Activated T-helper 1 cell treated with Interleukin-2 at 50 U/mL for 16 hours (primary cell): ENCODE measurements around the gene PER2.
A peak's percentile ranks its signal among the peaks of the same experiment; 100 is the strongest.

Experiments
- DNase-seq: peaks from one replicate; pipeline ENCODE4 v3.0.0-alpha.2; 2020; ENCODE audit warnings: low read depth

PER2 gene

DNA sequence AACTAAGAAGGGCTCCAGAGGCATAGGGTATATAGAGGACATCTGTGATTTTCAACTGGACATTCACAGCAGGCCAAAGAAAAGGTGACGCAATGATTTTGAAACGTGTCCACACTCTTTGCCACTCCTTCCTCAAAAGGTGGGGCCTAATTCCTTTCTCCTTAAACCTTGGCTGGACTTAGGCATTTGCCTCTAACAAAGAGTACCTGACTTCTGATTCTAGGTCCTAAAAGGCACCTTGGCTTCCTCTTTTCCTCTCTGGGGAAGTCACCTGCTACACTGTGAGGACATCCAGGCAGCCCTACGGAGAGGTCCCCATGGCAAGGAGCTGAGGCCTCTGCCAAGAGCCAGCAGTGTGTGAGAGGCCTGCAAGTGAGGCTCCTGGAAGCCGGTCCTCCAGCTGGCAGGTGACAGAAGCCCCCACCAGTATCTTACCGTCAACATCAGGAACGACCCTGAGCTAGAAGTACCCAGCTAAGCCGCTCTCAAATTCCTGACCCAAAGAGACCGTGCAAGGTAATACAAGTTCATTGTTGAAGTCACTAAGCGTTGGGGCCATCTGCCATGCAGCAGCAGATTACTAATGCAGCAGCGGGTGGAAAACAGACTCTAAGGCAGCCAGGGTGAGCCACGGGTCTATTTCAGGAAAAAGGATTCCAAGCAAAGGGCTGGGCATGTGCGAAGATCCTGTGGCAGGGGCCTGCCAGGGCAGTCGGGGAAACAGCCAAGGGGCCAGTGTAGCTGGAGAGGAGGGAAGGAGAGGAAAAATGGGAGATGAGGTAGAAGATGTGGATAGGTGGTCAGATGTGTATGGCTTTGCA lies 41.2 kb downstream of the PER2 start:
- no peak for DNase-seq

DNA sequence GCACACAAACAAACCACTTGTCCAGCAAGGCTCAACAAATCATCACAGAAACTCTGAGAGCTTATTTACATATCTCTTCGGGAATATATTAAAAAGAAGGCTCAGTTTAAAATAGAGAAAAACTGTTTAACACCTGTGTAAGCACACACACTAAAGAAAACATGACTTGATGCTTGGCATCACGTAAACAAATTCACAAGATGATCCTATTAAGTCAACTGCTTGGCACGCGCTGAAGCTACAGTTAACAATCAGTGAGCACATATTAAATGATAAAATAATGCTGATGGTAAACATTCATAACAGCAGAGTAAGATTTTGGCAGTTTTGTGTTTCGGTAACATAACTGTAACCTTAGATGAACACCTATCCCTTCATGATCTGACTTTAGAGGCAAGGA lies 44.3 kb downstream of the PER2 start:
- no peak for DNase-seq

DNA sequence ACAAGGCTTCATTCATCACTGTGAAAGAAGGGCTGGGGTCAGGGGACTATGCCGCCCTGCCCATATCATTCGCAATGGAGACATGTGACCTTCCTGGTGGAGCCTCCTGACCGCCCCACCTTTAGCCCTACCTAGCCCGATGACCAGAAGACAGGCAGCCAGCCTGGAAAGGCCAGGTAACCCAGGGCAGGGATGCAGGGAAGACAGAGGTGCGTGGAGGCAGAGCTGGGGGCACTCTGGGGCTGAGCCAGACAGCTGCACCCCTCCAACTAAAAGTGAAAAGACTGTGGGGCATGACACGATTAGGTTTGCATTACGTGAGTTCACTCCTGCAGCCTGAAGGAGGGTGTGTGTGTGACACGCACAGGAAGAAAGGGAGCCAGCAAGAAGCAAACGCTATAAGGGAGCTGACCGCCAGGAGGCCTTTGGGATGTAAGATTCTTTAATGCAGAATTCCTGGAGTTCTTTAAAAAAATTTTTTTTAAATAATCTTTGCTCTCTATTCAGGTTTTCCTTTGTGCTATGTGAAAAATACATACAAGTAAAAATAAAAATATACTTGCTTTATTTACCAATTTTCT lies 44.8 kb downstream of the PER2 start:
- no peak for DNase-seq

DNA sequence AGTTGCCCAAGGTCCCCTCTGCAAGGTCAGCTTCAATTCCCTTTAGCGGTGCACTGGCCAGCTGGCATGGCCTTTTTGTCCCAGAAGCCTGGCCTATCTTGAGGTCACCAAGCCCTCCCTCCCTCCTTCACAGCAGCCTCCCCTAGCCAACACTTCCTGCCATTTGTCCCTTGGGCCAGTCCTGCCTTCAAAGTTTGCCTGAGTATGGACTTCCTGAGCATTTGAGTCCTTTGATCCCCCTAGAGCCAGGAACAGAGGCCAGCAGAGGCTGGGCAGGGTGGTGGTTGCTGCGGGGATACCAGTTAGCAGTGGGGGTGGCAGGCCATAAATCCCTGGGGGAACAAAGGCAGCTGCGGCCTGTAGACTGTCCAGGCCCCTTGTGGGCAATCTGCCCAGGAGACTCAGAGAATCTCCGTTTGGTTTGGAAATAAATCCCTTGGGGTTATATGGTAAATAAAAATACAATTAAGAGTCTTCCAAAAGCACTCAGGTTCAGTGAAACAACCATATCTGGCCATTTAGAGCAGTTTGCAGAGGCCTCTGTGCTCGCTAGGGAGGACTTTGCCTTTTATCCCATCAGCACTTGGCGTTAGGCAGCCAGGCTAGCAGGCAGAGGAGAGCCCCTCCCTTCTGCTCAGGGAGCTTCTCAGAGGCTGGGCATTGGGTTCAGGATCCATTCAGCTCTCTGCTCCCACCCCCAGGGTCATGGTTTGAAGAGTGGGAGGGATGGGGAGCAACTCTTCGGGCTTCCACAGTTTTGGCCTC lies 45.5 kb downstream of the PER2 start:
- DNase-seq, result no peak

DNA sequence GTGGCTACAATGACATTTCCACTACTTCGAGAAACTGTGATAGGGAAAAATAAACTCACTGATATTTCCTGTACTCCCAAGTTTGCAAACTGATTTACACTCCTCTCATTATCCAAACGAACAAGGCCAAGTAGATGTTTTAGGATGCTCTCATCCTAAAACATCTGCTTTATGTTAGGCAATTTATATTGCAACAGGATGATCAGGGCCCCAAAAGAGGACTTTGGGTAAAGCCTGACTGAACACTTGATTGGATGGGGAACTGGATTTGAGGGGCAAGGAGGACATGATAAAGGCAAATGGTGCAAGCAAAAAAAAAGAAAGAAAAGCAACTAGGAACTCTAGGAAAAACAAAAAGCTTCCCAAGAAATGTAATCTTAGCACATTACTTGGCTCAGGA lies 46.4 kb downstream of the PER2 start:
- DNase-seq, result no peak

DNA sequence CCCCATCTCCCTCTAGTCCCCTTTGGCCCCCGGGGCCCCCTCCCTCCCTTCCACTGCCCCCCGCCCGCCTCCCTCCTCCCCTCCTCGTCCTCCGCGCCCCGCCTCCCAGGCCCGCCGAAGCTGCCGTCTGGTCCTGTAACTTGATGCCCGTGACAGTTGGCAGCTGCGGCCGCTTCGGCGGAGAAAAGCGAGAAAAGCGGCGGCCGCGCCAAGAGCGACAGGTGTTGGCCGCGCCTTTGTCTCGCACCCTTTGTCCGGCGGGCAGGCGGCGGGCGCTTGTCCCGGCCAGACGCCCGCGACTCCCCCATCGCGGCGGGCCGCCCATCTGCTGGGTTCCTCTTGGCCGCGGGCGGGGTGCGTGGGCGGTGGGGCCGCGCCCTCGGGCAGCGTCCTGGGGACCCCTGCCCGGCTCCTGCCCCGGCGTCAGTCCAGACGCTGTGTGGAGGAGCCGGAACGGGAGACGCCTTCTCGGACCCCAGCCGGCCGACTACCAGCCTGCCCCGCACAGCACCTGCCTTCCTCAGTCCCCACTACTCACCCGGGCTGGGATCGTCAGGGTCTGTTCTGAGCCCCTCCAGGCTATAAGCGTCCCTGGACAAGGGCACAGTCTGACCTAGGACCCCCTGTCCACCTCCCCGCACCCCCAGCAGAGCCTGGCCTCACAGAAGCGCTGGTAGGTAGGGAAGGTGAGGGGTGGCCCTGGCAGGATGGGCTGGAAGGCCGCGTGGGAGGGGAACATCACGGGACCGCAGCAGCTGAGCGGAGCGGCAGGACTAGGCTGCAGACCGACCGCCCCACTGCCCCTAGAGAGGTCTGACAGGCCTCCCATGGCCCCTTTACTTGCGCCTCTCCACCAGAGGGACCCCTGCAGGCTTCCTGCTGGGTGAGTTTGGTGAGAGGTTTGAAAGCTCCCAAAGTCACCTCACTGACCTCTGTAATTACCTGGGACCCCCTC lies 47.4 kb downstream of the PER2 start:
- no peak for DNase-seq

DNA sequence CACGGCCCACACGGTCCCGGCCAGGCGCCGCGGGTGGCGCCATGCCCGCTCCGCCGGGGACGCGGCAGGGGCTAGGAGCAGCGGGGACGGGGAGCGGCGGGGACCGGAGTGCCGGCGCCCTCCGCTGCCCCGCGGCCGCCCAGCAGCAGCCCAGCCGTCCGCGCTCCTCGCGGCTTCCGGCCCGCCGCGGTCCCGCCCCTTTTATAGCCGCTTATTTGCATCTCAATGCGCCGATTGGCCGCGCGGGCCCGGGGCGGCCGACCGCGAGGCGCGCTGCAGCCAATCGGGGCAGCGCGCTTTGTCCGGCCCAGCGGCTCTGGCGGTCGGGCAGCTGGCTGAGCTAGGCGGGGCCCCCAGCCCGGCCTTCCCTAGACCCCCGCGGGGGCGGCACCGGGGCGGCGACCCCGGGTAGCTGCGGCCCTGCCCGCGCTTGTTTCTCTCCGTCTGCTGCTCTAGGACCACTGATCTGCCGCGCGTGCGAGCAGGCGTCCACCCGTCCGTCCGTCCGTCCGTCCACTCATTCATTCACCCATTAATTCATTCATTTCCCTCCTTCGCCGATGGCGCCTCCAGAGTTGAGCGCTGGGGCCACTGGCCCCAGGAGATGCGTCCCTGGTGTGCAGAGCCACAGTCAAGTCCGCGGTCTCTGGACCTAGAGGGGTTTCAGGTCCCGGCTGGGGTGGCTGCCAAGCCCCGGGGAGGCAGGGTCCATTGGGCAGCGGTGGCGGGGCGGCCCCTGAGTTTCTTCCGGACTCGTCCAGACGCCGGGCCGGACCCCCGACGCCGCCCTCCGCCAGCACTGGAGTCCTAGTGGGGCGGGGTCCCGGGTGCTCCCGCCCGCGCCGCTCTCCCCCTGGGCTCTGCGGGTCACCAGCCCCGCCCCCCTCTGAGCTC lies 48.3 kb downstream of the PER2 start, which contains the start of gene HES6:
Gene HES6 (minus strand): TSS at position 176 of the 894 bp plus-strand sequence. CDS start 133 bp downstream, at position 43.
- DNase-seq, result peak; percentile 63

DNA sequence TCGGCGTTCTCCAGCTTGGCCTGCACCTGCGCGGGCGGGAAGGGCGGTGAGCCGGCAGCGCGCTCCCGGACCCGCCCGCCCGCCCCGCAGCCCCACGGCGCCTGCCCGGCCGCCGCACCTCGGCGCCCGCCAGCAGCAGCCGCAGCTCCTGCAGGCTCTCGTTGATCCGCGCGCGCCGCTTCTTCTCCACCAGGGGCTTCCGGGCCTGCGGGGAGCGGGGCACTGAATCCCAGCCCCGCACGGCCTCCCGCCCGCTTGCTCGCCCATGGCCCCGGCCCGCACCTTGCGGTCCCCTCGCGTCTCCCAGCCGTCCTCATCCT lies 48.9 kb downstream of the PER2 start:
- DNase-seq, result no peak

DNA sequence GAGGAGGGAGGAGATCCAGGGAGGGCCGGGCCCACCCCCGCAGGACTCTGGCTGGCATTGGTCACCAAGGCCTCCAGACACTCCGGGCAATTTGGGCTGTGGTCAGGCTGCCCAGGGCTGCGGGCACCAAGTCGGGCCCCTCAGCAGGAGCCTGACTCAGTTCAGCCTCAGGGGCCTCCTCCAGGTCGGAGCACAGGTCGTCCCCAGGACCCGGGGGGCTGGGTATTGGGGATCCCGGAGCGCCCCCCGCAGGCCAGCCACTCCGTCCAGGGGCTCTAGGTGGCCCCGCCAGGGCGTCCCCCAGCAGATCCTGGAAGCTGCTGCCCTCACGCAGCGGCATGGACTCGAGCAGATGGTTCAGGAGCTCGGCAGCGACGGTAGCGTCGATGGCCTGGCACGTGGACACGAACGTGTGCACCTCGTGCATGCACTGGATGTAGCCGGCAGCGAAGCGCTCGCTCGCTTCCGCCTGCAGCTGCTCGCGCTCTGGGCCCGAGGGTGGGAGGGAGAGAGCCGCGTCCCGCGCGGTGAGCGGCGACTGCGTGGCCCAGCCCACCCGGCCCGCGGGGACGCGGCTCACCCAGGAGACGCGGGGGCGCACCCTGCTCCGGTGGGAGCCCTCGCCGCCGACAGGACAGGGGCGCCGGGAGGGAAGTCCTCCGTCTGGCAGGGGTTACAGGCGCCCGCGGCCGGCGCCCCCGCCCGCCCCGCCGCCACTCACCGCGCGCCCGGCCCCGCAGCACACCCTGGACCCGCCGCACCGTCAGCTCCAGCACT lies 49.5 kb downstream of the PER2 start:
- peak; percentile 29 for DNase-seq

DNA sequence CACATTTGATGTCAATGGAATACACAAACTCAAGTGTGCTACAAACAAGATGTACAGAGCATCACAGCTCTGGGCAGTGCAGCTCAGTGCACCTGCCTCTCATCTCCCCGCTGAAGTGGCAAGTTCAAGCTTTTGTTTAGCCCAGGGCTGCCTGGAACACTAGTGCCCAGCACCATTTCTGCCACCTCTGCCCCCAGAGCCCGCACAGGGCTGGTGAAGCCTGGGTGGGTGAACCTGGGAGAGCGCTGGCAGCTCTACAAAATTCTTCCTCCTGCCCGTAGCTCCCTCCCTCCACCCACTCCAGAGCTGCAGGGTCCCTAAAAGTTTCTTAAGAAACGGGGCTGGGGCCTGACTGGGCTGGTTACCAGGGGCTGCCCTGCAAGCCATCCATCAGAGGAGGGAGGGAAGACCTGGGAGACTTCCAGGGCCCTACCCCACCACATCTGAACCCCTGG lies 50.1 kb downstream of the PER2 start:
- no peak for DNase-seq

DNA sequence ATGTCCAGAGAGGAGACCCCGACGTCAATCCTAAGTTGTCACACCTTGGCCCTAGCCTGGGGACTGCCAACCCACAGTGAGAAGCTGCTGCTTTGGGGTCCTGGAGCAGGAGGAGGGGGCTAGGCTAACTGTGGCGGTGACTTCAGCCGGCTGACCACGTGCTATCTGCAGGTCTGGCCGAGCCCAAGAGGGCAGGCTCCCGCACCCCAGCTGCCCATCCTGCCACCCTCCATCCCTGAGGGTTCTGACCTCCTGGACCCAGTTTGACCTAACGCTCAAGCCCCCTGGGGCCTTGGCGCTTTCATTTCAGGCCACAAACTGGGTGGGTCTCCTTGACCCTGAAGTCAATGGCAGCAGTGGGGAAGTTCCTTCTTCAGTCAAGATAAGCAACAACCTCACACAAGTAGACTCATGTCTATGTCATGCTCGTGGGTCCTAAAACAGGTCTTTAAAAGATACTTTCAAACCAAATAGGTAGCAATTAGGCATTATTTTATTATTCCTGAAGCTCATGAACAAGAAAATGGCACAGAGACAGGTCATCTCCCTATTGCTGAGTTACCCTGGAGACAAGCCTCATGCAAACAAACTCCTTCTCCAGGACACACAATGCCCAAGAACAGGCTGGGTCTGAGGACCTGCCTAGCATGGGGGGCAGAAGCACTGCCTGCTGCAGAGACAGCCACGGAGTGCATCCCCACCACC lies 50.8 kb downstream of the PER2 start:
- DNase-seq, result no peak

DNA sequence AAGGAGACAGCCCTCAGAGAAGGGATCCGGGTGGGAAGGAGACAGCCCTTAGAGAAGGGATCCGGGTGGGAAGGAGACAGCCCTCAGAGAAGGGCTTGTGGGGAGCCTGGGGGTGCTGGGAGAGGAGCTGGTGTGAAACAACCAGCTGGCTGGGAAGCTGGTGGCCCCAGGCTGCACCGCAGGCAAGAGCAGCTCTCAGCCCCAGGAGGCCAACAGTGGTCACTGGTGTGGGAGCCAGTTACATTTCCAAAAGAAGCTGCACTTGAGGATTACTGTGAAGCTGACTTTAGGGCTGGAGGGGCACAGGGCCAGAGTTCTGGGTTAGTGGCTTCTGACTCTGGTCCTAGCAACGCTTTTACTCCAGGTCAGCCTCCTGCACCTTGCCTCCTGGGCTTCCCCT lies 51.8 kb downstream of the PER2 start:
- DNase-seq, result no peak

DNA sequence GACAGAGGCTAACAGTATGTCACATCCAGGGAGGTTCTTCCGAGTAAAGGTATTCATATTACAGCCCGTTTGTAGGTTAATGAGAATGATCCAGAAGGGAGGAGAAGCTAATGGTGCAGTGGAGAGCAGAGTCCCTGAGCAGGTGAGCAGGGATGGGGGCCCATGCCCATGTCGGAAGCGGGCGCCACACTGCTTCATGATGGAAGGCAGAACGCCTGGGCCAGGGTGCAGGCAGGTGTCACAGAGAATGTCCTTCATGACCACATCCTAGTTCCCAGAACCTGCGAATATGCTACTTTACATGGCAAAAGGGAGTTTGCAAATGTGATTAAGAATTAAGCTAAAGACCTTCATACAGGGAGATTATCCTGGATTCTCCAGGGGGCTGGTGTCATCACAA lies 52.6 kb downstream of the PER2 start:
- no peak for DNase-seq

DNA sequence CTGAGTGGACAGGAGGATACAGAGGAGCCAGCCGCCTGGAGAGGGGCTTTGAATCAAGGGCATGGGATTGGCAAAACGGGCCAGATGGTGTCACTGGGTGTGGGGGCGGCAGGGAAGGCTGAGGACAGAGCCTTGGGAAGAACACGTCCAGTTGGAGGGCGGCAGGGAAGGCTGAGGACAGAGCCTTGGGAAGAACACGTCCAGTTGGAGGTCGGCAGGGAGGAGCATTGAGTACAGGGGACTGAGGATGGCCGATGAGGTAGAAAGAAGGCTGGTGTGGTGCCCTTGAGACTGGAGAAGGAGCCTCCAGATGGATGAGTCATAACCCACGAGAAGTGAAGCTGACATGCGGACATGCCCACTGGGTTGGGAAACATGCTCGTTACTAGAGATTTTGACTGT lies 53.1 kb downstream of the PER2 start:
- no peak for DNase-seq

DNA sequence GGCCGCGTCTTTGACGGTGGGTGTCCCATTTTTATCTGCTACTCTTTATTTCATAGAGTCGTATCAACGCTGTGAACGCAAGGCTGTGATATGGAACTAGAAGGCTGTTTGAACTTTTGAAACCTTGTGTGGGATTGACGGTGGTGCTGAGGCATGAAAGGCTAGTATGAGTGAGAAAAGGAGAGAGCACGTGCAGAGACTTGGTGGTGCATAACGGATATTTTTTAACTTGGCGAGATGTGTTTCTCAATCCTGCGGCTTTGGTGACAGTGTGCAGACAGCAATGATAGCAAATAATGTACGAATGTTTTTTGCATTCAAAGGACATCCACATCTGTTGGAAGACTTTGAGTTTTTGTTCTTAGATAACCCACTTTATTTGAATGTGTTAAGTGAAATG lies 54.8 kb downstream of the PER2 start:
- DNase-seq, result no peak

DNA sequence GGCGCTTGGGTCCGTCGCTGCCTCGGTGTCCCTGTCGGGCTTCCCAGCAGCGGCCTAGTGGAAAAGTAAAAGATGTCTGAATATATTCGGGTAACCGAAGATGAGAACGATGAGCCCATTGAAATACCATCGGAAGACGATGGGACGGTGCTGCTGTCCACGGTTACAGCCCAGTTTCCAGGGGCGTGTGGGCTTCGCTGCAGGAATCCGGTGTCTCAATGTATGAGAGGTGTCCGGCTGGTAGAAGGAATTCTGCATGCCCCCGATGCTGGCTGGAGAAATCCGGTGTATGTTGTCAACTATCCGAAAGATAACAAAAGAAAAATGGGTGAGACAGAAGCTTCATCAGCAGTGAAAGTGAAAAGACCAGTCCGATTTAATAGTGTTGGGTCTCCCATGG lies 56.6 kb downstream of the PER2 start:
- DNase-seq, result no peak

DNA sequence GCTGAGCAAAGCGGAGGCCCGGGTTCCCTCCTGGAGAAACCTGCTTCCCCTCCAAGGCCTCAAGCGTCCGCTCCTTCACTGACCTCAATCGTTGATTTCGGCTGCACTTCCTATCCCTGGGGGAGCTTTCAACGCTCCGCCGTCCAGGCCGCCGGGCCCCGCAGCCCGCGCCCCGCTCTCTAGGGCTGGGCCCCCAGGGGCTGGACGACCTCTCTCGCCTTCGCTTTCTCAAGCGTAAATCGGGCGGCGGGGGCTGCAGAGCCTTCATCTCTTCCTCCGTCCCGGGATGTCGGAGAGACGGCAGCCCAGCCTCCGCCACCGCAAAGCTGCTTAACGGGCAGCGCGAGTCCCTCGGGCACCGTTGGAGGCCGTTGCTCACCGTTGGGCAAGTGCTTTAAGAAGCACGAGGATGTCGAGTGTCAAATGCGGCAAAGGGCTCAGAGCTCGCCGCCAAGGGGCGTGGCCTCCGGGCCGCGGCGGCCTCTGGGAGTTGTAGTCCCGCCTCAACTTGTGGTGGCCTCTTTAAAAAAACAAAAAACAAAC lies 57.1 kb downstream of the PER2 start:
- DNase-seq, result peak; percentile 66

DNA sequence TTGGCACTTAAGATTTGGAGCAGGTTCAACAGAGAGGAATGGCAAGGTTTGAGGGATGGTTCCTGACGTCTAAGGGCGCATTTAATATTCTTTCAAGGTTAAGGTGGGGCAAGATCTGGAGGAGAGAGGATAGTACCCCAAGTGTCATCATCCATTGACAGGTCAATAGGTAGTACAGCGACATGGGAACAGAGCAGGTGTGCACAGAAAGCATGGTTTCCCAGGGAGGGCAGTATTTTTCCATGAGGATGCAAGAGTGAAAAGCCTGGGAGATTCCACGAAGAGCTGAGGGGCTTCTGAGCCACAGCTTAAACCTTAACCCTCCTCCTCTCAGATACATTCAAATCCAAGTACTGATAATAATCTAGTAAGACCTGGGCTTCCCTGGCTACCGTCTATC lies 57.7 kb downstream of the PER2 start:
- DNase-seq, result no peak

DNA sequence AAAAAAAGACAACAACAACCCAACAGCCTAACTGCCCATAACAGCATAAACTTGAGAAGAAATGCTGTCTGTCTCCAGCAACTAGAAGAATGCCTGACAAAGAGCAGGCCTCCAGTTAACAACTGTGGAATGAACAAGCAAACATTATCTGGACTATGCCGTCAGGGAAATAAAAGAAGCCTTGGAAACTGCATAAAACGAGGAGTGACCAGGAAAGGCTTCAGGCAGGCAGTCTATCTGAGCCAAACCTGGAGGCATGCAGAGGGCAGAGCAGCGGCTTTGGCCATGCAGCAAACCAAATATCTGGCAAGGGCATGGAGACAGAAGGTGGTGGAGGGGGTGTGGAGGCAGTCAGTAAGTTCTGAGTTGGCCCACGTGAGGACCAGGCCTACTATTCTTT lies 59.7 kb downstream of the PER2 start:
- no peak for DNase-seq
